PC-9 (cell line): Measurements from ENCODE around the gene TBRG4.

Source experiments
- EZH2 ChIP-seq: fragments of 200-600 bp; sonication (generic); IDR thresholded peaks from 2 replicates; pipeline ENCODE4 v1.8.0; 2017; ENCODE audit warnings: antibody characterized with exemption, low read depth
- TF ChIP-seq, protein P1 (sequence below): fragments of 200-600 bp; sonication (generic); conservative IDR thresholded peaks from 2 replicates; pipeline ENCODE4 v1.6.1; 2017; ENCODE audit warnings: mixed run types, antibody characterized with exemption, mild to moderate bottlenecking, moderate library complexity

DNA sequence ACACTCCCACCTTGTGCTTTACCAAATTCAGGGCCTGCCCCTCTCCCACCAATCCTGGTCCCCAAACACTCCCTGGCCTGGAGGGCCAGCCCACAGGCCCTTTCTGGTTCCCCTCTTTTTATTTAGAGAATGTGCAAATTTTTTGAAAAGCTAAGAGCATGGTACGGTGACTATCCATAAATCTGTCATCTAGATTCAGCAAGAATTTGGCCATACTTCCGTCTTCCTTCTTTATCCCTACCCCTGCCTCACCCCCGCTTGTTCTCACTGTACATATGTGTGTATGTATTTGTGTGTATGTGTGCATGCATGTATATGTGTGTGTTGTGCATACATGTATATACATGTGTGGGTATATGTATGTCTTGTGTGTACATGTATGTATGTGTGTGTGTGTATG lies 8.1 kb upstream of the TBRG4 start:
- TF ChIP-seq EZH2: no peak
- TF ChIP-seq, protein P1, sequence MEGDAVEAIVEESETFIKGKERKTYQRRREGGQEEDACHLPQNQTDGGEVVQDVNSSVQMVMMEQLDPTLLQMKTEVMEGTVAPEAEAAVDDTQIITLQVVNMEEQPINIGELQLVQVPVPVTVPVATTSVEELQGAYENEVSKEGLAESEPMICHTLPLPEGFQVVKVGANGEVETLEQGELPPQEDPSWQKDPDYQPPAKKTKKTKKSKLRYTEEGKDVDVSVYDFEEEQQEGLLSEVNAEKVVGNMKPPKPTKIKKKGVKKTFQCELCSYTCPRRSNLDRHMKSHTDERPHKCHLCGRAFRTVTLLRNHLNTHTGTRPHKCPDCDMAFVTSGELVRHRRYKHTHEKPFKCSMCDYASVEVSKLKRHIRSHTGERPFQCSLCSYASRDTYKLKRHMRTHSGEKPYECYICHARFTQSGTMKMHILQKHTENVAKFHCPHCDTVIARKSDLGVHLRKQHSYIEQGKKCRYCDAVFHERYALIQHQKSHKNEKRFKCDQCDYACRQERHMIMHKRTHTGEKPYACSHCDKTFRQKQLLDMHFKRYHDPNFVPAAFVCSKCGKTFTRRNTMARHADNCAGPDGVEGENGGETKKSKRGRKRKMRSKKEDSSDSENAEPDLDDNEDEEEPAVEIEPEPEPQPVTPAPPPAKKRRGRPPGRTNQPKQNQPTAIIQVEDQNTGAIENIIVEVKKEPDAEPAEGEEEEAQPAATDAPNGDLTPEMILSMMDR: no peak
